DMS79 (cell line): ENCODE results near the gene SENP8.
"Not testable (repeated sequence)": the region's sequence is repeated elsewhere in the genome, so short reads cannot be mapped to it uniquely, and the experiment has no call there.

Experiments used
- DNase-seq: peaks from one replicate; lab custom pipeline; 2025; lab: John Stamatoyannopoulos, UW

The SENP8 gene

DNA sequence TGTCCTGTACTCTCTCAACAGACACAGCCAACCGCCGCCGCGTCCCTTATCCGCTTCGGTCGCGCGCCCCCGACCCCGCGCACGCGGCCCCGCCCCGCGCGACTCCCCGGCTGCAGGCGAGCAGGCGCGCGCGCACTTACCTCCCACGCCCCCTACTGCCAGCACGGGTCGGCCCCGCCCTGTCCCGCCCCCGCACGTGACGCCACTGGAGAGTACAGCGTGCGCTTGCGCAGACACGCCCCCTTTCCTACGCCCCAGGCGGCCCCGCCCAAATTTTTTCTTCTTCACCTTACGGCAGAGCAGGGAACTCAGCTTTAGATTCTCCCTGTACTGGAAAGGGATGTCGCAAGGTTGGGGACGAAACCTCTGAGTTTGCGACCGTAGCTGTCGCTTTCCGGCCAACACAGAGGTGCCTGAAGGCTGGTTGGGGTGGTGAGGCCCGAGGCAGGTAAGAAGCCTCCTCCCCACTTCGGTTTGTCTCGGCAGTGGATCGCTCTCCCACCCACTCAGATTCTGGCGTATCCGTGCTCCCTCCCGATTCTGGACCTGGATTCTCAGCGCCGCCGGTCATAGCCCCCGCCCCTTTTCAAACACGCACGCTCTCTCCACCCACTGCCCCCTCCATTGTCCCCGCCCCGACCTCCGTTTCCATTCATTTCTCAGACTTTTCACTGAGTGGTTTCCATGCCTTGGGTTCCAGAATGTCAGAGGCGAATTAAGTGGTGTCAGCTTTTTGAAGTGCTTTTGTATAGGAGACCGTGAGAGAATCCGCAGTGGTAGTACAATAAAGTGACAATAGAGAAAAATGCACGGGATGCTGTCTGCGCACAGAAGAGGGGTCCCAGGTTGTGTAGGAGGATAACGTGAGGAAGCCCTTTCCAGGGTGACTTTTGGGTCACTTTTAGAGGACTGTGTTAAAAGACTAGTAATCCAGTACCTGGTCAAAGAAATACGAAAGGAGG, at the start of gene SENP8, which contains the start of gene MYO9A:
SENP8 (plus strand) TSS at position 387 of the 962 bp plus-strand sequence. CDS start 21,221 bp downstream, outside the sequence.
MYO9A (minus strand) TSS at position 134 of the 962 bp plus-strand sequence. CDS start 71,587 bp downstream, outside the sequence.
- DNase-seq = peak; percentile 83

- DNase-seq = no peak
These were observed 49.3 kb upstream of the SENP8 start for GRCh38 chr15:72068856-72069255.

- DNase-seq = no peak
These were observed 47.3 kb upstream of the SENP8 start for GRCh38 chr15:72070817-72071447.

- DNase-seq = not testable (repeated sequence)
These were observed 46.8 kb upstream of the SENP8 start for GRCh38 chr15:72071448-72071825.

- no peak for DNase-seq
These were observed 43.7 kb upstream of the SENP8 start for GRCh38 chr15:72074335-72075060.

DNA sequence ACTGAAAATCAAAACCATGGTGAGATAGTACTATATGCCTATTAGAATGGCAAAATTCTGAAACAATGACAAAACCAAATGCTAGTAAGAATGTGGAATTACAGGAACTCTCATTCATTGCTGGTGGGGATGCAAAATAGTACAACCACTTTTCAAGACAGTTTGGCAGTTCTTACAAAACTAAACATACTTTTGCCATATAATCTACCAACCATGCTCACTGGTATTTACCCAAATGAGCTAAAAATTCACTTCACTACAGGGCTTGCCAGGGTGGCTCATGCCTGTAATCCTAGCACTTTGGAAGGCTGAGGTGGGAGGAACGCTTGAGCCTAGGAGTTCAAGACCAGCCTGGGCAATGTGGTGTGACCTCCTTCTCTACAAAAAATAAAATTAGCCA, 40.3 kb upstream of the SENP8 start:
- DNase-seq = no peak

DNA sequence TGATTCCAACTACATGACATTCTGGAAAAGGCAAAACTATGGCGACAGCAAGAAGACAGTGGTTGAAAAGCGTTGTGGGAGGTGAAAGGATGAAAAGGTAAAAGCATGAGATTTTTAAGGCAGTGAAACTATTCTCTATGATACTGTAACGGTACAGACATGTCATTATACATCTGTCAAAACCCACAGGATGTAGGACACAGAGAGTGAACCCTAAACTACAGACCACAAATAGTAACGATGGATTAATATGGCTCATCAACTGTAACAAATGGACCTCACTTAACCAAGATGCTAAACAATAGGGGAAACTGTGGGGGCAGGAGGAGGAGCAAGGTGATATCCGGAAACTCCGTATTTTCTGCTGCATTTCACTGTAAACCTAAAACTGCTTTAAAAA, 39.3 kb upstream of the SENP8 start:
- DNase-seq = no peak

GRCh38 chr15:72082176-72082575, 36.0 kb upstream of the SENP8 start:
- DNase-seq = no peak

DNA sequence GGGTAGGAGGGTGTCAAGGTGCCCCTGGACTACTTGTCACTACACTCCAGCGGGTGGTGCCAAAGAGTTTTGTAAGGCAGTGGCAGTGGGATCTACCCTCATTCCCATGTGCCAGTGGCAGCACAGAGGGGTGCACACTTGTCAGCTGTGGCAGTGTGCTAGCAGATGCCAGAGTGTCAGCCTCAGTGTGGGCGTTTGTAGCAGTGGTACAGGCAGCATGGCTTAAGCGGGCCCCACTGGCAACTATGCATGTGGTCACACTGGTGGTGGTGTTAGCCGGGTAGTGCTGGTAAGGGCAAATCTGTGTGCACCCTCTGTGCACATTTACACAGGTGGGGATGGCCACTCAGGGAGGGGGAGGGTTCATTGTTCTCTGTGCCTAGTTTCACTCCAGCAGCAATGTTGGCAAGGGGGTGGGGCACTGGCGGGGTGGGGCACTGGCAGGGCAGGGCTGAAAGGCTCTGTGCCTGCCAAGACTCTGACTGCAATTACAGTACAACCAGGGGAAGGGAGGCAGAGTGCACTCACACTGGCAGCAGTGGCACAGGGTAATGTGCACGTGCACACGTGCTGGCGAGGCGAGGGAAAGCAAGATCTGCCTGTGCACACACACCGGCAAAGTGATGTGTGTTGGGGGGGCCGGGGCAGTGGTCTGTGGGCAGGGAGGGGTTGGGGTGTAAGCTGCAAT, 32.0 kb upstream of the SENP8 start:
- DNase-seq = no peak

GRCh38 chr15:72086920-72087648, 31.1 kb upstream of the SENP8 start:
- DNase-seq = peak; percentile 30

DNA sequence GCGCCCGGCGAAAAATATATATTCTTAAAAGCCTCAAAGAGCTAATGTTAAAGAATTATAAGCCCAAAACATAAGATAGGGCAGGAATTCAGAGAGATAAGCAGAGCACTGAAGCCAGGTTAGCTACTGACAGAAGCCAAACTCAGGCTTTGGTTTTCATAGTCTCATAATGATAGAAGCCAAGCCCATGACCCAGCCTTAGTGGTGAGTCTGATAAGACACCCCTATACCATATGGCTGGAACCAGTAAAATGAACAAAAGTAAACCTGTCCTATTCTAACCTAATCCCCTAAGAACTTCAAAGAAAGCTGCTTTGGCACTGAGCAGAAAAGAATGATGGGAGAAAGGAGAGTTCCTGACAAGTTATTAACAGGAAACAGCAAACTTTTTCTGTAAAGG, 26.2 kb upstream of the SENP8 start:
- no peak for DNase-seq

DNA sequence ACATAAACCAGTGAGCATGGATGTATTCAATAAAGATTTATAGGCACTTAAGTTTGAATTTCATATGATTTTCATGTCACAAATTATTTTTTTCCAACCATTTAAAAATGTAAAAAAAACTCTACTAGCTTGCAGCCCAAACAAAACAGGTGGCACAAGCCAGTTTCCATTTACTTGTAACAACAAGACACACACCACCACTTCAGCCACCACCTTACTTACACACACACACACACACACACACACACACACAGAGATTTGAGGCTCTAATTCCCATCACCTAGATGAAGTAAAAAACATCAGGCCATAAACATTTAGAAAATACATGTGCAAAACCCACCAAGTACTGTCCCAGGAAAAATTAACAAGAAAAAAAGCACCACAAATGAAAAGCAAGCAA, 25.5 kb upstream of the SENP8 start:
- DNase-seq = no peak

DNA sequence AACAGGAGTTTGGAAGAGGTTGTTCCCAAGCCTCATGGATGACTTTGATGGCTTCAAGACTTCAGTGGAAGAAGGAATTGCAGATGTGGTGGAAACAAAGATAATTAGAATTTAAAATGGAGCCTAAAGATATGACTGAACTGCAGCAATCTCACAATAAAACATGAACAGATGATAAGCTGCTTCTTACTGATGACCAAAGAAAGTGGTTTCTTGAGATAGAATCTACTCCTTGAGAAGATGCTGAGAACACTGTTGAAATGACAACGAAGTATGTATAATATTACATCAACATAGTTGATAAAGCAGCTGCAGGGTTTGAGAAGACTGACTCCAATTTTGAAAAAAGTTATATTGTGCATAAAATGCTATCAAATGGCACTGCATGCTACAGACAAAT, 21.4 kb upstream of the SENP8 start:
- DNase-seq = no peak

GRCh38 chr15:72098040-72098439, 20.2 kb upstream of the SENP8 start:
- no peak for DNase-seq

DNA sequence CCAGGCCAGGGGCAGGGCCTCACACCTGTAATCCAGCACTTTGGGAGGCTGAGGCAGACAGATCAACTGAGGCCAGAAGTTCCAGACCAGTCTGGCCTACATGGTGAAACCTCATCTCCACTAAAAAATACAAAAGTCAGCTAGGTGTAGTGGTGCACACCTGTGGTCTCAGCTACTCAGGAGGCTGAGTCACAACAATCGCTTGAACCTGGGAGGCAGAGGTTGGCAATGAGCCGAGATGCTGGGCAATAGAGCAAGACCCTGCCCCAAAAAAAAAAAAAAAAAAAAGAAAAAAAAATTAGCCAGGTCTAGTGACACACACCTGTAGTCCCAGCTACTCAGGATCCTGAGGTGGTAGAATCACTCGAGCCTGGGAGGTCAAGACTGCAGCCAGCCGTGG, 19.0 kb upstream of the SENP8 start:
- no peak for DNase-seq

DNA sequence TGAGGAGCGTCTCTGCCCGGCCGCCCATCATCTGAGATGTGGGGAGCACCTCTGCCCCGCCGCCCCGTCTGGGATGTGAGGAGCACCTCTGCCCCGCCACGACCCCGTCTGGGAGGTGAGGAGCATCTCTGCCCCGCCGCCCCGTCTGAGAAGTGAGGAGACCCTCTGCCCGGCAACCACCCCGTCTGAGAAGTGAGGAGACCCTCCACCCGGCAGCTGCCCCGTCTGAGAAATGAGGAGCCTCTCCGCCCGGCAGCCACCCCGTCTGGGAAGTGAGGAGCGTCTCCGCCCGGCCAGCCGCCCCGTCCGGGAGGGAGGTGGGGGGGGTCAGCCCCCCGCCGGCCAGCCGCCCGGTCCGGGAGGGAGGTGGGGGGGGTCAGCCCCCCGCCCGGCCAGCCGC, 17.7 kb upstream of the SENP8 start:
- DNase-seq = not testable (repeated sequence)

- no peak for DNase-seq
These were observed 13.1 kb upstream of the SENP8 start for GRCh38 chr15:72105111-72105510.

DNA sequence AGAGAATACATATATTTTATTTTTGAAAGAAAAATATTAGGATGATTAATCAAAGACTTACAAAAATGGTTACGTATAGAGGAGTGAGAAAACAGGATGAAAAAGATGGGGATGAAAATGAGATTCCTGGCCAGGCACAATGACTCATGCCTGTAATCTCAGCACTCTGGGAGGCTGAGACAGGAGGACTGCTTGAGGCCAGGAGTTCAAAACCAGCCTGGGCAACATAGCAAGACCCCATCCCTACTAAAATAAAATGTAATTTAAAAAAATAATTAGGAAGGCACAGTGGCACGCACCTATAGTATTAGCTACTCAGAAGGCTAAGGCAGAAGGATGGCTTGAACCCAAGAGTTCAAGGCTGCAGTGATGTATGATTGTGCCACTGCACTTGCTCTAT, 12.1 kb upstream of the SENP8 start:
- no peak for DNase-seq

GRCh38 chr15:72110355-72110754, 7.8 kb upstream of the SENP8 start:
- DNase-seq = no peak

- no peak for DNase-seq
These were observed 6.1 kb upstream of the SENP8 start for GRCh38 chr15:72112116-72112515.

- no peak for DNase-seq
These were observed 5.4 kb upstream of the SENP8 start for GRCh38 chr15:72112805-72113204.
